Esophagus squamous epithelium (tissue), 5 donors: ENCODE measurements around the gene CALN1. TPM values are rescaled to one million over a fixed set of nuclear protein-coding genes. Genes with fewer than 3 reads are reported as not detected.
"Not testable (repeated sequence)": the region's sequence is repeated elsewhere in the genome, so short reads cannot be mapped to it uniquely, and the experiment has no call there.

Experiments
- DNase-seq: peaks from one replicate; lab custom pipeline; 2025; lab: John Stamatoyannopoulos, UW
- H3K27ac ChIP-seq, 4 donors: fragments of 200-600 bp; sonication (generic); one replicate each; pipeline ENCODE4 v1.5.1; 2016 to 2019; ENCODE audit warnings: mild to moderate bottlenecking in 1 of 4
- H3K27me3 ChIP-seq, 4 donors: fragments of 200-600 bp; sonication (generic); 1 replicate in 3 of 4; 2 replicates in 1 of 4; pipeline versions ENCODE4 v1.5.1 to v1.6.0; 2017 to 2021; ENCODE audit warnings: antibody characterized with exemption in 1 of 4
- H3K36me3 ChIP-seq, 3 donors: fragments of 200-600 bp; sonication (generic); one replicate each; pipeline ENCODE4 v1.5.1; 2016 to 2019
- H3K4me1 ChIP-seq, 3 donors: fragments of 200-600 bp; sonication (generic); one replicate each; pipeline ENCODE4 v1.5.1; 2017 to 2019
- H3K4me3 ChIP-seq, 4 donors: fragments of 200-600 bp; sonication (generic); 1 replicate in 3 of 4; 2 replicates in 1 of 4; pipeline ENCODE4 v1.5.1; 2016 to 2019; ENCODE audit warnings: mild to moderate bottlenecking in 2 of 4, moderate library complexity in 1 of 4
- H3K9me3 ChIP-seq, 3 donors: fragments of 200-600 bp; sonication (generic); one replicate each; pipeline ENCODE4 v1.5.1; 2016 to 2019
- POLR2A ChIP-seq, 4 donors: fragments of 450-650 bp; IDR thresholded peaks; one replicate each; pipeline ENCODE4 v1.6.1; 2017; ENCODE audit warnings: antibody characterized with exemption in 4 of 4, mild to moderate bottlenecking in 4 of 4, moderate library complexity in 3 of 4
- WGBS, 2 donors: methylation state at CpG; one replicate each; pipeline ENCODE4 v1.1.5; 2018; 5-methylcytosine and 5-hydroxymethylcytosine counted together
- intact Hi-C: fragments of 100-400 bp; cut with DNase I; formaldehyde crosslinking; loops from one replicate; pipeline ENCODE4 v1.15.0; 2022
- total RNA-seq, 4 donors: library from RNA; depleted of rRNA; stranded (reverse); fragments of >200 nt; gene quantifications; one replicate each; pipeline ENCODE4 v1.1.0, GENCODE V29; 2016
- TF ChIP-seq, protein P1 (sequence below), 6 experiments: fragments of 450-650 bp in 4 of 6; fragments of 200-600 bp in 2 of 6; sonication (generic) in 2 of 6; IDR thresholded peaks; one replicate each; pipeline ENCODE4 v1.5.1; 2016 to 2019; ENCODE audit warnings: antibody characterized with exemption in 6 of 6, mild to moderate bottlenecking in 4 of 6, moderate library complexity in 4 of 6
- donor health status: DM: yes; HTN: yes; CAD: no.

The CALN1 gene
- total RNA-seq, 4 donors from 2014 or later, result 0.83 TPM; not detected in 3

GRCh38 chr7:72391821-72392377, 20.2 kb downstream of the CALN1 start:
- Histone ChIP-seq H3K4me1 (no peaks in the 10 kb centered on the region), H3K4me3 (no peak overlapping the region), H3K27me3 (peaks cover 0 to 2% (median 0%) of the 10 kb centered on the region in 4 donors), H3K9me3 (no peaks in the 10 kb centered on the region), H3K27ac (no peak overlapping the region), H3K36me3 (no peaks in the 10 kb centered on the region)
- WGBS, 2 donors, result 84 to 88% methylated on average over 7 of the region's 7 CpGs
- intact Hi-C loops, result no loop called here
- no peak for TF ChIP-seq POLR2A (IDR thresholded peaks at IDR 0.05)
- TF ChIP-seq, protein P1, sequence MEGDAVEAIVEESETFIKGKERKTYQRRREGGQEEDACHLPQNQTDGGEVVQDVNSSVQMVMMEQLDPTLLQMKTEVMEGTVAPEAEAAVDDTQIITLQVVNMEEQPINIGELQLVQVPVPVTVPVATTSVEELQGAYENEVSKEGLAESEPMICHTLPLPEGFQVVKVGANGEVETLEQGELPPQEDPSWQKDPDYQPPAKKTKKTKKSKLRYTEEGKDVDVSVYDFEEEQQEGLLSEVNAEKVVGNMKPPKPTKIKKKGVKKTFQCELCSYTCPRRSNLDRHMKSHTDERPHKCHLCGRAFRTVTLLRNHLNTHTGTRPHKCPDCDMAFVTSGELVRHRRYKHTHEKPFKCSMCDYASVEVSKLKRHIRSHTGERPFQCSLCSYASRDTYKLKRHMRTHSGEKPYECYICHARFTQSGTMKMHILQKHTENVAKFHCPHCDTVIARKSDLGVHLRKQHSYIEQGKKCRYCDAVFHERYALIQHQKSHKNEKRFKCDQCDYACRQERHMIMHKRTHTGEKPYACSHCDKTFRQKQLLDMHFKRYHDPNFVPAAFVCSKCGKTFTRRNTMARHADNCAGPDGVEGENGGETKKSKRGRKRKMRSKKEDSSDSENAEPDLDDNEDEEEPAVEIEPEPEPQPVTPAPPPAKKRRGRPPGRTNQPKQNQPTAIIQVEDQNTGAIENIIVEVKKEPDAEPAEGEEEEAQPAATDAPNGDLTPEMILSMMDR (IDR thresholded peaks at IDR 0.05), result no peak
- DNase-seq, result no peak

DNA sequence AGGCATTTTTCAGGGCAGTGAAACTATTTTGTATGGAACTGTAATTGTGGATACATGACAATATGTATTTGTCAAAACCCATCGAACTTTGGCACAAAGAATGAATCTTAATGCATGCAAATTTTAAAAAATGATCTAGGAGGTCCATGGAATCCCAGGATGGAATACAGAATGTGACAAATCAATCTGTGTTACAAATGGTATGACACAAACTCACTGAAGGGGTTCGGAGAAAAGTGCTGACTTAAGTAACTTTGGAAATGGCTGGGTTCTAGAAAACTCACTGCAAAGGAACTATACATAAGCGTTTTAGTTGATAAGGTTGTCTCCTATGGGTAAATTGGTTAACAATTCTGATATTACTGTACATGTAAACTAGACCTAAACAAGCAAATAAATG, 26.0 kb downstream of the CALN1 start:
- H3K9me3 ChIP-seq, result no peaks in the 10 kb centered on the region
- no peak overlapping the region for H3K27ac ChIP-seq
- H3K36me3 ChIP-seq, result no peaks in the 10 kb centered on the region
- no peaks in the 10 kb centered on the region for H3K27me3 ChIP-seq
- no peak overlapping the region for H3K4me3 ChIP-seq
- no peaks in the 10 kb centered on the region for H3K4me1 ChIP-seq
- no peak for DNase-seq
- TF ChIP-seq, protein P1 (IDR thresholded peaks at IDR 0.05), result no peak
- no peak for TF ChIP-seq POLR2A (IDR thresholded peaks at IDR 0.05)
- intact Hi-C loops, result no loop called here
- WGBS, 2 donors, result 75 to 77% methylated on average over 3 of the region's 3 CpGs

DNA sequence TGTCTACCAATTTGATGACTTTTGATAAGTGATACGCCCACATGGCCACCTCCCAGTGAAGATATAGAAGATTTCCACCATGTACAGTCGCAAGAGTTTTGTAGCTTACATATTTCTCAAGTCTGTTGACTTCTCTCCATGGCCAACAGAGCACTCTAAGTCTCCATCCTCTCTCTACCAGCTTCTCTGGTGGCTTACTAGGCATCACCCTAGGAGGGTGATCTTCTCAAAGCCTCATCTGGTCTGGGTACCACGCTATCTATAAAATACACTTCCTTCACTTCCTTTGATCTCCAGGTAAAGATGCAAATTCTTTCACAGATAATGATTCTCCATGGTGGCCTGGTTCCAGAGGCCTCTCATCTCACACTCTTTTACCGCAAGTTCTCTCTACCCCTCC, 49.9 kb downstream of the CALN1 start:
- H3K9me3 ChIP-seq, result no peaks in the 10 kb centered on the region
- 83 to 88% methylated on average over 4 of the region's 4 CpGs for WGBS, 2 donors
- H3K27me3 ChIP-seq, result no peaks in the 10 kb centered on the region
- DNase-seq, result no peak
- H3K36me3 ChIP-seq, result no peaks in the 10 kb centered on the region
- no peak overlapping the region for H3K4me3 ChIP-seq
- intact Hi-C loops, result no loop called here
- TF ChIP-seq, protein P1 (IDR thresholded peaks at IDR 0.05), result no peak
- no peak for TF ChIP-seq POLR2A (IDR thresholded peaks at IDR 0.05)
- H3K27ac ChIP-seq, result no peak overlapping the region
- H3K4me1 ChIP-seq, result no peaks in the 10 kb centered on the region

DNA sequence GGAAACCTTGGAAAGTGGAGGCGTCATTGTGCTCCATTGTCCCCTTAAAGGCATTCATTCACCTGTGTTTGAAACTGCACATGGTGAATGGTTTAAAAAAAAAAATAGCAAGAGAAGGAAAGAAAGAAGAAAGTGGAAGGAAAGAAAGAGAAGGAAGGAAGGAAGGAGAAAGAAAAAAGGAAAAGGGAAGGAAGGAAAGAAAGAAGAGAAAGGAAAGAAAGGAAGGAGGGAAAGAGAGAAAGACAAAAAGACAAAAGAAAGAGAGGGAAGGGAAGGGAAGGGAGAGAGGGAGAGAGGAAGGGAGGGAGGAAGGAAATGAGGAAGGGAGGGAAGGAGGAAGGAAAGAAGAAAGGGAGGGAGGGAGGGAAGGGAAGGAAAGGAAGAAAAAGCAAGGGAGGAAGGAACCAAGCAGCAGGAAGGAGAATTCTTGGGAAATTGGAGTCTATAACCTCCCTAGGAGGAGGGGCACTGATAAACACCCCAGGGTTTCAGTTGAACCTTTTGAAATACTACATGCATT, 66.9 kb downstream of the CALN1 start:
- peaks cover 0 to 8% (median 0%) of the 10 kb centered on the region in 4 donors for H3K27me3 ChIP-seq
- 77 to 81% methylated on average over 1 of the region's 1 CpG for WGBS, 2 donors
- H3K4me1 ChIP-seq, result no peaks in the 10 kb centered on the region
- no peak for TF ChIP-seq POLR2A (IDR thresholded peaks at IDR 0.05)
- TF ChIP-seq, protein P1 (IDR thresholded peaks at IDR 0.05), result no peak
- no peak for DNase-seq
- no peaks in the 10 kb centered on the region for H3K36me3 ChIP-seq
- H3K4me3 ChIP-seq, result no peak overlapping the region
- H3K27ac ChIP-seq, result no peak overlapping the region
- no peaks in the 10 kb centered on the region for H3K9me3 ChIP-seq
- intact Hi-C loops, result no loop called here

DNA sequence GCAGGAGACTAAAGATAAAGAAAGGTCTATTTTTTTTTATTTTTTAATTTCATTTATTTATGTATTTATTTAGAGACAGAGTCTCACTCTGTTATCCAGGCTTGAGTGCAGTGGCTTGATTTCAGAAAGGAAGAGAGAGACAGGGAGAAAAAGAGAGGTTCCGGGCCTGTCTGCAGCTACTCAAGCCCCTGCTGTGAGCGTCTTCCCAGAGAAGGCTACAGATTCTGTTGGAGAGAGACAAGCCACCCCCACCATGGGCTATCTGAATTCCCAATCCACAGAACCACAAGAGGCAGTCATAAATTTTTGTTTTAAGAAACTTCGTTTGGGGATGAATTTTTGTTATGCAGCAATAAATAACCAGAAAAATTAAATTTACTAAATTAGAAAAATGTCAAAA, 68.1 kb downstream of the CALN1 start:
- intact Hi-C loops, result no loop called here
- H3K27me3 ChIP-seq, result peaks cover 0 to 12% (median 0%) of the 10 kb centered on the region in 4 donors
- no peak overlapping the region for H3K27ac ChIP-seq
- no peaks in the 10 kb centered on the region for H3K4me1 ChIP-seq
- TF ChIP-seq, protein P1 (IDR thresholded peaks at IDR 0.05), result no peak
- no peak for TF ChIP-seq POLR2A (IDR thresholded peaks at IDR 0.05)
- no peak for DNase-seq
- 73 to 77% methylated on average over 2 to 3 of the region's 3 CpGs for WGBS, 2 donors
- no peaks in the 10 kb centered on the region for H3K36me3 ChIP-seq
- H3K4me3 ChIP-seq, result no peak overlapping the region
- peaks cover 0 to 7% (median 0%) of the 10 kb centered on the region in 3 donors for H3K9me3 ChIP-seq

- H3K27ac ChIP-seq, H3K4me1 ChIP-seq, DNase-seq, intact Hi-C loops, H3K4me3 ChIP-seq, H3K36me3 ChIP-seq, H3K9me3 ChIP-seq: not testable (repeated sequence)
- peaks cover 0 to 12% (median 0%) of the 10 kb centered on the region in 4 donors for H3K27me3 ChIP-seq
- WGBS, 2 donors, result 63 to 89% methylated on average over 3 of the region's 3 CpGs
These were observed 68.8 kb downstream of the CALN1 start for GRCh38 chr7:72343354-72343753.
